Activated CD4-positive, alpha-beta T cell treated with anti-CD3 and anti-CD28 coated beads, Interleukin-2, amount 10 ng/mL, durations not matched to agents 7 days and 5 days (primary cell): ENCODE measurements around the gene ANKMY1. TPM values are rescaled to one million over a fixed set of nuclear protein-coding genes. Genes with fewer than 3 reads are reported as not detected.

Experiments
- CTCF ChIA-PET: fragments of 350-600 bp; sonication (Branson Sonifier 250); formaldehyde crosslinking; loops from one replicate; lab custom pipeline; 2021; ENCODE audit warnings: antibody characterized with exemption; lab: Charles Lee
- POLR2A ChIA-PET: fragments of 350-600 bp; sonication (Branson Sonifier 250); formaldehyde crosslinking; loops from one replicate; lab custom pipeline; 2021; ENCODE audit warnings: antibody characterized with exemption; lab: Charles Lee
- DNase-seq: peaks from one replicate; pipeline ENCODE4 v3.0.0-alpha.2; 2020
- H3K27ac Mint-ChIP-seq: one replicate; pipeline ENCODE4 v1.8.0; 2021; ENCODE audit warnings: mild to moderate bottlenecking, moderate library complexity, mixed read lengths
- H3K27me3 Mint-ChIP-seq: one replicate; pipeline ENCODE4 v1.8.0; 2021; ENCODE audit warnings: mixed read lengths
- H3K36me3 Mint-ChIP-seq: one replicate; pipeline ENCODE4 v1.8.0; 2021; ENCODE audit warnings: low read depth, mixed read lengths
- H3K4me1 Mint-ChIP-seq: one replicate; pipeline ENCODE4 v1.8.0; 2021; ENCODE audit warnings: mixed read lengths
- H3K4me3 Mint-ChIP-seq: one replicate; pipeline ENCODE4 v1.8.0; 2021; ENCODE audit warnings: mild to moderate bottlenecking, moderate library complexity, mixed read lengths
- H3K9me3 Mint-ChIP-seq: one replicate; pipeline ENCODE4 v1.8.0; 2021; ENCODE audit warnings: mixed read lengths
- total RNA-seq, 2 experiments: library from RNA; stranded (reverse); gene quantifications; one replicate each; pipeline ENCODE4 v1.2.3, GENCODE V29; 2021

The ANKMY1 gene
- total RNA-seq, 2 experiments from 2014 or later, result 38.5 to 39.5 TPM

GRCh38 chr2:240460781-240461431, 96.9 kb downstream of the ANKMY1 start:
- no peak overlapping the region for H3K4me3 Mint-ChIP-seq
- CTCF ChIA-PET, result no interaction called here
- no peaks in the 10 kb centered on the region for H3K9me3 Mint-ChIP-seq
- no peak for DNase-seq
- no peaks in the 10 kb centered on the region for H3K4me1 Mint-ChIP-seq
- POLR2A ChIA-PET, result no interaction called here
- no peak overlapping the region for H3K27ac Mint-ChIP-seq
- H3K36me3 Mint-ChIP-seq, result no peaks in the 10 kb centered on the region
- peaks cover 3% of the 10 kb centered on the region for H3K27me3 Mint-ChIP-seq

DNA sequence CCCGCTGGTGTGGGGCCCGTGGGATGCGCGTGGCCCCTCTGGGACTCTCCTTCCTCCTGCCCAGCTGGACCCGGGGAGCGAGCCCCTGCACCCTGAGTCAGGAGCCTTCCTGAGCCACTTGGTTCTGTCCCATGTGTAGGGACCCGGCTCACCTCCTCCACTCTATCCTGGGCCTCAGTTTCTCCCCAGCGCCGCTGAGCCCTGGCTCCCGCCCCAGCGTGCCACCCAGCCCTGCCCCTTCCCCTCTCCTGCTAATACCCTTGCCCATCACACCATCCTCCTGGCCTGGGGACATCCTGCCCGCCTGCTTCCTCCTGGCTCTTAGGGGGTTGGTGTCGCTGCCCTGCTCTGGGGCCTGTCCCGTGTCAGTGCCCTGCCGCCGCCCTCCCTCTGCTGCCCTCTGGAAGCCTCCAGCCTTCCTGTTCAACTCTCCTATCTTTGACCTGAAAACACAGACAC, 97.5 kb downstream of the ANKMY1 start:
- Mint-ChIP-seq H3K9me3 (no peaks in the 10 kb centered on the region), H3K4me1 (no peaks in the 10 kb centered on the region), H3K4me3 (no peak overlapping the region), H3K27me3 (peaks cover 3% of the 10 kb centered on the region), H3K36me3 (no peaks in the 10 kb centered on the region), H3K27ac (no peak overlapping the region)
- ChIA-PET POLR2A (no interaction called here), CTCF (no interaction called here)
- no peak for DNase-seq

DNA sequence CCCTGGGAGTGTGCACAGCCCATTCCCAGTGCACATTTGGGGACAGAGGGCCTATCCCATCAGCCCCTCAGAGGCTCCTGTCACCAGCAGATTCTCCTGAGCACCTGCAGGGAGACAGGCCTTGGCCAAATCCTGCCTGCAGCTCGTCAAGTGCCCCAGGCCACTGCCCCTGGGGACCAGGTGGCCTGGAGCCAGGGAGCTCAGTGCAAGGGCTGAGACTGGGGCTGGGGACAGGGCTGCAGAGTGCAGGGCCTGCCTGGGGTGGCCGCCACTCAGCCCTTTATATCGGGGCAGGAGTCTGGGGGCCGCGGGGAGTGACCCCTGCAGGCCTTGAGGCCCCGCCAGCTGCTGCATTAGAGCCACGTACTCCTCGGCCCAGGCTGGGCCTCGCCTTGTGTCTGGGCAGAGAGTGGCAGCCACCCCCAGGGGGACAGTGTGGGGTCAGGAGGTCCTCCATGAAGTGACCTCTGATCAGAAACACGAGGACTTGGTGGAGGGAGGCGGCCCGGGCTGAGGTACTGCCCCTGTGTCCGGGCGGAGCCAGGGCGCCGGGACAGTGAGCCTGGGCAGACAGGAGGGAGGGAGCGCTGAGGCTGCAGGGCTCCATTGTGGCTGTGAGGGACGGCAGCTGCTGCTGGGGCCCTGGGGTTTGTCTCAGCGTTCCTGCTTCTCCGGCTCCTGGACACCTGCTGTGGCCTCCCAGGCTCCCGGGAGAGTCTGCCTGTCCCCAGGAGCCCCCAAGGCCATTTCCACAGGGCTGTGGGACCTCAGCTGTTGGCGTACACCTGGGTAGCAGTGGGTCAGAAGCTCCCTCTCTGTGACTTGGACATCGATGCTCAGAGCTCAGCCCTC, 98.2 kb downstream of the ANKMY1 start:
- CTCF ChIA-PET, result no interaction called here
- Mint-ChIP-seq H3K4me1 (no peaks in the 10 kb centered on the region), H3K27ac (no peak overlapping the region), H3K9me3 (no peaks in the 10 kb centered on the region), H3K4me3 (no peak overlapping the region), H3K27me3 (peaks cover 9% of the 10 kb centered on the region), H3K36me3 (no peaks in the 10 kb centered on the region)
- POLR2A ChIA-PET, result no interaction called here
- DNase-seq, result no peak

GRCh38 chr2:240458900-240459391, 98.8 kb downstream of the ANKMY1 start:
- H3K4me3 Mint-ChIP-seq, result no peak overlapping the region
- DNase-seq, result no peak
- H3K27ac Mint-ChIP-seq, result no peak overlapping the region
- ChIA-PET POLR2A (no interaction called here), CTCF (no interaction called here)
- no peaks in the 10 kb centered on the region for H3K9me3 Mint-ChIP-seq
- peaks cover 16% of the 10 kb centered on the region for H3K27me3 Mint-ChIP-seq
- H3K36me3 Mint-ChIP-seq, result no peaks in the 10 kb centered on the region
- H3K4me1 Mint-ChIP-seq, result peaks cover 1% of the 10 kb centered on the region

DNA sequence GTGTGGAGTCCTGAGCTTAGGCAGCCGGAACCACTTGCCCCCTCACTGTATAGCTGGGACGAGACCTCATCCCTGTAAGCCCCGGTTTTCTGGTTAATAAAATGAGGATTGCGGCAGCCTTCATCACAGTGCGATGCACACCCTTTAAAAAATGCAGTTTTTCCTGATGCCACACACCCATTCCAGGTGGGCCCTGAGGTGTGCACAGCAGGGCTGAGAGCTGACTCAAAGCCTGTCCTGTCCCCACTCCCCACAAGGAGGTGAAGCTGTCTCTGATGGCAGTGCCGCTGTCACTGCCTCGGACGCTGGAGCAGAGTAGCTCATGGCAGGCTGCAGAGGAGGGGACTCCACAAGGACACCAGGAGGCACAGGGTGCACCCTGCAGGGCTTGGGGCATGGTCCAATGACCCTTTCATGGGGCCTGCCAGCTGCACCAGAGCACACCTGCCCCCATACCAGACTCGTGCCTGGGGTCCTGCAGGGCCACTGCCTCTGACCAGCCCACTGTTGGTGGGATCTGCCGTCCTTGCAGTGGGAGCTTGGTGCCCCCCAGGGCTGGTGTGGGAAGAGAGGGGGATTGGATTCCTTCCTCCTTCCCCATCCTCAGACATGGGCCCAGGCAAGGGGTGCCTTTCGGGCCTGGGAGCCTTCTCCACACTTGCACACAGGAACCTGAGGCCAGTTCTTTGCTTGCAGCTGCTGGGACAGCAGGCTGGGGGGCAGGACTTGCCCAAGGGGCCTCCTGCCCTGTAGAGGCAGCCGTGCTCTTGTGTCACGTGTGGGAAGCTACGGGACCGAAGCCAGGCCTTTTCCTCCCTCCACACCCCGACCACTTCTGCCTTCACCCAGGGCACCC, 99.5 kb downstream of the ANKMY1 start:
- H3K27me3 Mint-ChIP-seq, result peaks cover 17% of the 10 kb centered on the region
- H3K27ac Mint-ChIP-seq, result no peak overlapping the region
- CTCF ChIA-PET, result no interaction called here

DNA sequence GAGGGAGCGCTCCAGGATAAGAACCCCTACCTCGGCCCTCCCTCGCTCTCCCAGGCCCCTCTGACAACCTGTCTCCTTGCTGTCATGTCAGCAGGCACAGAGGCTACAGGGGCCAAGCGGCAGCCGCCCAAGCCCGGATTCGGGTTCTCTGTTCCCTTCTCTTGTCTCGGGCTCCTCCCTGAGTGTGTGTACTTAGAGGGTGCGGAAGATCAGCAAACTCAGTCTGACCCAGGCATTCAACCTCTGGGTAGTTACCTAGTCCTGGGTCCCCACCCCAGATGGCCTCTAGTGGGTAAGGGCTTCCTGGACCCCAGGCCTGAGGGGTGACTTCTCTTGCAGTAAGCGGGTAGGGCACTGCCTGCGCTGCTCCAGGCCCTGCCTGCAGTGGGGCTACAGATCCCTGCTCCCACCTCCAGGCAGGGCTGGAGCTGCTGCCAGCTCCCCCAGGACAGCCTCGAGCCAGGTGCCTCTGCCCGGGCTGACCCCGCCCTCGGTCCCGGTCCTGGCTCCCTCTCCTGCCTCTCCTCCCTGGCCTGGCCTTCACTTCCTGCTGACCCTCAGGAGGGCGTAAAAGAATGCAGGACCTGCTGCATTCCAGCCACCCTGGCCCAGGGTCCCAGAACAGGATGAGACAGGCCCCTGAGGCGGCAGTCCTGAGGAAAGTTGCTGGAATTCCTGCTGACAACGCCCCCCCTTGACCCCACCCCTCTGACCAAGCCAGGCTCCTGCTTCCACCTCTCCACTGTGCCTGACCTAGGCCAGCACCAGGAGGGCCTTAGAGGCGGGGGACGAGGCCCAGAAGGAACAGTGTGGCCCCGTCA, 100.4 kb downstream of the ANKMY1 start:
- ChIA-PET CTCF (no interaction called here), POLR2A (no interaction called here)
- Mint-ChIP-seq H3K27me3 (peaks cover 17% of the 10 kb centered on the region), H3K9me3 (no peaks in the 10 kb centered on the region), H3K4me1 (peaks cover 2% of the 10 kb centered on the region), H3K4me3 (no peak overlapping the region), H3K36me3 (no peaks in the 10 kb centered on the region), H3K27ac (no peak overlapping the region)
- DNase-seq, result no peak

More for the DNA sequence above, 99.5 kb downstream of the ANKMY1 start:
- no peaks in the 10 kb centered on the region for H3K9me3 Mint-ChIP-seq
- no peaks in the 10 kb centered on the region for H3K36me3 Mint-ChIP-seq
- no peak overlapping the region for H3K4me3 Mint-ChIP-seq
- POLR2A ChIA-PET, result no interaction called here
- no peak for DNase-seq
- H3K4me1 Mint-ChIP-seq, result peaks cover 2% of the 10 kb centered on the region

- H3K27me3 Mint-ChIP-seq, result peaks cover 22% of the 10 kb centered on the region
- H3K9me3 Mint-ChIP-seq, result no peaks in the 10 kb centered on the region
- no peak overlapping the region for H3K4me3 Mint-ChIP-seq
- no peaks in the 10 kb centered on the region for H3K36me3 Mint-ChIP-seq
- ChIA-PET CTCF (interaction anchor here (1.3 kb wide), 1 partner anchor 23 kb away, joined by 3 read pairs; no protein-coding TSS in a partner anchor), POLR2A (no interaction called here)
- DNase-seq, result no peak
- no peak overlapping the region for H3K27ac Mint-ChIP-seq
- H3K4me1 Mint-ChIP-seq, result peaks cover 4% of the 10 kb centered on the region
Measured at GRCh38 chr2:240456447-240457222, 101.2 kb downstream of the ANKMY1 start.

DNA sequence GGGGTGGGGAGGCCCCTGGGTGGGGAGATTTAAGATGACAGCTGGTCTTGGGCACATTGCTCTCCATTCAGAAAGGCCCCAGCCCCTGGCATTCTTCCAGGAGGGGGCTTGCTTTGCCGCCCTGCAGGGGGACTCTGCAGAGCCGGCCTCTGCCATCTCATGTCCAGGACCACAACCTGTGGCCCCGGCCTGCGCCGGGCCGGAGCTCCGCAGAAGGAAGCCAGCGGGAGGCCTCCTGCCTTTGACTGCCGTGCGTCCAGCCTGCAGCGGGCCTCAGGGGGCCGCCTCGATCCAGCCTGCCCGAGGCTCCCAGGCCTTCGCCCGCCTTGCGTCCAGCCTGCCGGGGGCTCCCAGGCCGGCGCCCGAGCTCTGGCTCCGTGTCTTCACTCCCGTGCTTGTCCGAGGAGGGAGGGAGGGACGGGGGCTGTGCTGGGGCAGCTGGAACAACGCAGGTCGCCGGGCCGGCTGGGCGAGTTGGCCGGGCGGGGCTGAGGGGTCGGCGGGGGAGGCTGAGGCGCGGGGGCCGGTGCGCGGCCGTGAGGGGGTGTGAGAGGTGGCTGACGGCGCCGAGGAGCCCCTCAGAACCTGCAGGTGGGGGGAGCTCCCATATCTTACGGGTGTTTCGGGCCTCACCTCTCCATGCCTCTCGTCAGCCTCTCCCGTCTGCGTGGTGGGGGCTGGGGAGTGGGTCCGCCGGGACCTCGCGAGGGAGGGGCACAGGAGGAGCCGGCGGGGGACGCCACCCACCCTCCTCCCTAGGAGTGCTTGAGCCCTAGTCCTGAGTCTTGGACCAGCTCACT, 101.9 kb downstream of the ANKMY1 start:
- Mint-ChIP-seq H3K27ac (no peak overlapping the region), H3K4me1 (peaks cover 4% of the 10 kb centered on the region), H3K4me3 (no peak overlapping the region), H3K27me3 (peaks cover 22% of the 10 kb centered on the region), H3K36me3 (no peaks in the 10 kb centered on the region), H3K9me3 (no peaks in the 10 kb centered on the region)
- ChIA-PET CTCF (interaction anchor here (1.3 kb wide), 1 partner anchor 23 kb away, joined by 3 read pairs; no protein-coding TSS in a partner anchor), POLR2A (no interaction called here)
- no peak for DNase-seq

- Mint-ChIP-seq H3K9me3 (no peaks in the 10 kb centered on the region), H3K27me3 (peaks cover 27% of the 10 kb centered on the region), H3K4me3 (no peak overlapping the region), H3K27ac (no peak overlapping the region), H3K36me3 (no peaks in the 10 kb centered on the region), H3K4me1 (peaks cover 4% of the 10 kb centered on the region)
- no peak for DNase-seq
- POLR2A ChIA-PET, result no interaction called here
- CTCF ChIA-PET, result interaction anchor here (1.0 to 1.3 kb wide), 2 partner anchors 24 to 58 kb away, joined by 3 read pairs; no protein-coding TSS in a partner anchor
Measured at GRCh38 chr2:240455272-240455646, 102.5 kb downstream of the ANKMY1 start.

- Mint-ChIP-seq H3K4me1 (peaks cover 4% of the 10 kb centered on the region), H3K27ac (no peak overlapping the region), H3K36me3 (no peaks in the 10 kb centered on the region)
Measured at GRCh38 chr2:240454106-240454901, 103.5 kb downstream of the ANKMY1 start.

More at GRCh38 chr2:240454106-240454901, 103.5 kb downstream of the ANKMY1 start:
- Mint-ChIP-seq H3K4me3 (no peak overlapping the region), H3K9me3 (no peaks in the 10 kb centered on the region), H3K27me3 (peaks cover 34% of the 10 kb centered on the region)
- DNase-seq, result no peak
- CTCF ChIA-PET, result interaction anchor here (0.7 to 1.0 kb wide), 2 partner anchors 59 to 61 kb away, joined by 3 read pairs; no protein-coding TSS in a partner anchor
- POLR2A ChIA-PET, result no interaction called here
